GM23338 (cell line): ENCODE data around the gene AMPD2. TPM values are rescaled to one million over a fixed set of nuclear protein-coding genes. Genes with fewer than 3 reads are reported as not detected.

Source experiments
- CTCF ChIP-seq, 2 experiments: fragments of 200-600 bp in 1 of 2; sonication (generic) in 1 of 2; conservative IDR thresholded peaks; 2 replicates each; pipeline versions ENCODE4 v1.5.1 to v1.6.1; 2016 to 2017; ENCODE audit warnings: antibody characterized with exemption in 2 of 2, low read depth in 2 of 2, mild to moderate bottlenecking in 2 of 2, moderate library complexity in 1 of 2
- ETS1 ChIP-seq: IDR thresholded peaks from 2 replicates; pipeline ENCODE4 v1.6.1; 2016; ENCODE audit warnings: antibody characterized with exemption
- EZH2phosphoT487 ChIP-seq: fragments of 200-600 bp; sonication (generic); IDR thresholded peaks from one replicate; pipeline ENCODE4 v1.8.1; 2018; ENCODE audit warnings: antibody characterized with exemption; ENCODE audit not compliant: unreplicated experiment
- JUNB ChIP-seq: IDR thresholded peaks from one replicate; pipeline ENCODE4 v1.6.1; 2016; ENCODE audit warnings: antibody characterized with exemption; ENCODE audit not compliant: unreplicated experiment
- NANOG ChIP-seq: IDR thresholded peaks from 2 replicates; pipeline ENCODE4 v1.6.1; 2016; ENCODE audit warnings: antibody characterized with exemption, borderline replicate concordance
- POLR2AphosphoS5 ChIP-seq: IDR thresholded peaks from 2 replicates; pipeline ENCODE4 v1.6.1; 2016; ENCODE audit warnings: antibody characterized with exemption, low read depth
- STAT1 ChIP-seq: IDR thresholded peaks from one replicate; pipeline ENCODE4 v1.6.1; 2016; ENCODE audit warnings: antibody characterized with exemption; ENCODE audit not compliant: unreplicated experiment
- polyA plus RNA-seq: library from polyadenylated mRNA; unstranded; fragments of >200 nt; fragmentation: Nextera tagmentation; extraction: Ambion mirVana; gene quantifications from 2 replicates; pipeline ENCODE4 v1.2.1, GENCODE V29; 2016
- total RNA-seq: library from RNA; depleted of rRNA; stranded (reverse); fragments of >200 nt; shearing (Covaris generic); gene quantifications from 2 replicates; pipeline ENCODE4 v1.2.3, GENCODE V29; 2014
- TF ChIP-seq, protein P1 (sequence below): fragments of 250-450 bp; sonication (Bioruptor Pico); IDR thresholded peaks from 2 replicates; pipeline ENCODE4 v1.5.0; 2020; ENCODE audit warnings: mild to moderate bottlenecking, moderate library complexity

AMPD2 gene
- total and polyA plus RNA-seq, 2 experiments from 2014 or later = 24.5 to 62.1 TPM

DNA sequence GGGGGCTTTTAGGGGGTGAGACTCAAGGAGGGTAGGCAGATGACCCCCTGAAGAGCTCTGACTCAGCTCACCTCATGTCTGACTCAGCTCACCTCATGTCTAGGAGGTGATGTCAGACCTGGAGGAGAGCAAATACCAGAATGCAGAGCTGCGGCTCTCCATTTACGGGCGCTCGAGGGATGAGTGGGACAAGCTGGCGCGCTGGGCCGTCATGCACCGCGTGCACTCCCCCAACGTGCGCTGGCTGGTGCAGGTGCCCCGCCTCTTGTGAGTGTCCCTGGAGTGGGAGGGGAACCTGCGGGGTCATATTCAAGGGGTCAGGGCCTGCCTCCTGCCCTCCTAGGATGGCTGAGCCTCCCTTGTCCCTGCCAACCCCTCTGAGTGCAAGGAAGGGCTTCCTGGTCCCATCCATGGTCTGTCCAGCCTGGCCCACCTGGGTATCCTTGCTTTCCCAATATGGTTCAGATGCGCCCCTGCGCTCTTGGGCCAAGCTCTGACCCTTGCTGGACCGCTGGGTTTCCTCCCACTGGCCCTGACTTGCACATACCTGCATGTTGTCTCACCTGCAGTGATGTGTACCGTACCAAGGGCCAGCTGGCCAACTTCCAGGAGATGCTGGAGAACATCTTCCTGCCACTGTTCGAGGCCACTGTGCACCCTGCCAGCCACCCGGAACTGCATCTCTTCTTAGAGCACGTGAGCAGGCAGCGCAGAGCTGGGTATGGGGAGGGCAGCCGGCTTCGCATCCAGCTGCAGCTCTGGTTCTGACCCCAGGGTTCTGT is 9.1 kb downstream of the AMPD2 start (continued):
- TF ChIP-seq, protein P1, sequence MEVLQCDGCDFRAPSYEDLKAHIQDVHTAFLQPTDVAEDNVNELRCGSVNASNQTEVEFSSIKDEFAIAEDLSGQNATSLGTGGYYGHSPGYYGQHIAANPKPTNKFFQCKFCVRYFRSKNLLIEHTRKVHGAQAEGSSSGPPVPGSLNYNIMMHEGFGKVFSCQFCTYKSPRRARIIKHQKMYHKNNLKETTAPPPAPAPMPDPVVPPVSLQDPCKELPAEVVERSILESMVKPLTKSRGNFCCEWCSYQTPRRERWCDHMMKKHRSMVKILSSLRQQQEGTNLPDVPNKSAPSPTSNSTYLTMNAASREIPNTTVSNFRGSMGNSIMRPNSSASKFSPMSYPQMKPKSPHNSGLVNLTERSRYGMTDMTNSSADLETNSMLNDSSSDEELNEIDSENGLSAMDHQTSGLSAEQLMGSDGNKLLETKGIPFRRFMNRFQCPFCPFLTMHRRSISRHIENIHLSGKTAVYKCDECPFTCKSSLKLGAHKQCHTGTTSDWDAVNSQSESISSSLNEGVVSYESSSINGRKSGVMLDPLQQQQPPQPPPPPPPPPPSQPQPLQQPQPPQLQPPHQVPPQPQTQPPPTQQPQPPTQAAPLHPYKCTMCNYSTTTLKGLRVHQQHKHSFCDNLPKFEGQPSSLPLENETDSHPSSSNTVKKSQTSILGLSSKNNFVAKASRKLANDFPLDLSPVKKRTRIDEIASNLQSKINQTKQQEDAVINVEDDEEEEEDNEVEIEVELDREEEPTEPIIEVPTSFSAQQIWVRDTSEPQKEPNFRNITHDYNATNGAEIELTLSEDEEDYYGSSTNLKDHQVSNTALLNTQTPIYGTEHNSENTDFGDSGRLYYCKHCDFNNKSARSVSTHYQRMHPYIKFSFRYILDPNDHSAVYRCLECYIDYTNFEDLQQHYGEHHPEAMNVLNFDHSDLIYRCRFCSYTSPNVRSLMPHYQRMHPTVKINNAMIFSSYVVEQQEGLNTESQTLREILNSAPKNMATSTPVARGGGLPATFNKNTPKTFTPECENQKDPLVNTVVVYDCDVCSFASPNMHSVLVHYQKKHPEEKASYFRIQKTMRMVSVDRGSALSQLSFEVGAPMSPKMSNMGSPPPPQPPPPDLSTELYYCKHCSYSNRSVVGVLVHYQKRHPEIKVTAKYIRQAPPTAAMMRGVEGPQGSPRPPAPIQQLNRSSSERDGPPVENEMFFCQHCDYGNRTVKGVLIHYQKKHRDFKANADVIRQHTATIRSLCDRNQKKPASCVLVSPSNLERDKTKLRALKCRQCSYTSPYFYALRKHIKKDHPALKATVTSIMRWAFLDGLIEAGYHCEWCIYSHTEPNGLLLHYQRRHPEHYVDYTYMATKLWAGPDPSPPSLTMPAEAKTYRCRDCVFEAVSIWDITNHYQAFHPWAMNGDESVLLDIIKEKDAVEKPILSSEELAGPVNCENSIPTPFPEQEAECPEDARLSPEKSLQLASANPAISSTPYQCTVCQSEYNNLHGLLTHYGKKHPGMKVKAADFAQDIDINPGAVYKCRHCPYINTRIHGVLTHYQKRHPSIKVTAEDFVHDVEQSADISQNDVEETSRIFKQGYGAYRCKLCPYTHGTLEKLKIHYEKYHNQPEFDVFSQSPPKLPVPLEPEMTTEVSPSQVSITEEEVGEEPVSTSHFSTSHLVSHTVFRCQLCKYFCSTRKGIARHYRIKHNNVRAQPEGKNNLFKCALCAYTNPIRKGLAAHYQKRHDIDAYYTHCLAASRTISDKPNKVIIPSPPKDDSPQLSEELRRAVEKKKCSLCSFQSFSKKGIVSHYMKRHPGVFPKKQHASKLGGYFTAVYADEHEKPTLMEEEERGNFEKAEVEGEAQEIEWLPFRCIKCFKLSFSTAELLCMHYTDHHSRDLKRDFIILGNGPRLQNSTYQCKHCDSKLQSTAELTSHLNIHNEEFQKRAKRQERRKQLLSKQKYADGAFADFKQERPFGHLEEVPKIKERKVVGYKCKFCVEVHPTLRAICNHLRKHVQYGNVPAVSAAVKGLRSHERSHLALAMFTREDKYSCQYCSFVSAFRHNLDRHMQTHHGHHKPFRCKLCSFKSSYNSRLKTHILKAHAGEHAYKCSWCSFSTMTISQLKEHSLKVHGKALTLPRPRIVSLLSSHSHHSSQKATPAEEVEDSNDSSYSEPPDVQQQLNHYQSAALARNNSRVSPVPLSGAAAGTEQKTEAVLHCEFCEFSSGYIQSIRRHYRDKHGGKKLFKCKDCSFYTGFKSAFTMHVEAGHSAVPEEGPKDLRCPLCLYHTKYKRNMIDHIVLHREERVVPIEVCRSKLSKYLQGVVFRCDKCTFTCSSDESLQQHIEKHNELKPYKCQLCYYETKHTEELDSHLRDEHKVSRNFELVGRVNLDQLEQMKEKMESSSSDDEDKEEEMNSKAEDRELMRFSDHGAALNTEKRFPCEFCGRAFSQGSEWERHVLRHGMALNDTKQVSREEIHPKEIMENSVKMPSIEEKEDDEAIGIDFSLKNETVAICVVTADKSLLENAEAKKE = no peak
- TF ChIP-seq EZH2phosphoT487 (no peak), NANOG (no peak), ETS1 (no peak), CTCF (conservative IDR thresholded peaks at IDR 0.05; ENCODE audit: low read depth in 2 of 2) (no peak), STAT1 (no peak), POLR2AphosphoS5 (no peak), JUNB (no peak)
